HG03442 (cell line): ENCODE data around the gene ALDH2.
"Not testable (repeated sequence)": the region's sequence is repeated elsewhere in the genome, so short reads cannot be mapped to it uniquely, and the experiment has no call there.

ENCODE experiments used
- ATAC-seq: cut with Tn5 transposase; IDR thresholded peaks from one replicate; pipeline ENCODE4 v1.9.1; 2021; ENCODE audit warnings: mild to moderate bottlenecking, moderate library complexity; ENCODE audit not compliant: unreplicated experiment

The ALDH2 gene

GRCh38 chr12:111766608-111767361, at the start of gene ALDH2:
TSS of gene ALDH2 (plus strand) at chr12:111766933. CDS start at chr12:111766983, 50 bp downstream.
- no peak for ATAC-seq

- not testable (repeated sequence) for ATAC-seq
Observed at GRCh38 chr12:111719316-111719715, 47.4 kb upstream of the ALDH2 start.

GRCh38 chr12:111720457-111720856, 46.3 kb upstream of the ALDH2 start:
- ATAC-seq = no peak

GRCh38 chr12:111723646-111724360, 42.9 kb upstream of the ALDH2 start:
- not testable (repeated sequence) for ATAC-seq

- no peak for ATAC-seq
Observed at GRCh38 chr12:111728795-111729194, 37.9 kb upstream of the ALDH2 start.

- no peak for ATAC-seq
Observed at GRCh38 chr12:111730420-111730819, 36.3 kb upstream of the ALDH2 start.

- ATAC-seq = no peak
Observed at GRCh38 chr12:111732786-111733185, 33.9 kb upstream of the ALDH2 start.

GRCh38 chr12:111733340-111733915, 33.3 kb upstream of the ALDH2 start:
- no peak for ATAC-seq

- not testable (repeated sequence) for ATAC-seq
Observed at GRCh38 chr12:111739524-111739923, 27.2 kb upstream of the ALDH2 start.

GRCh38 chr12:111741235-111741812, 25.4 kb upstream of the ALDH2 start:
- no peak for ATAC-seq

GRCh38 chr12:111745211-111745610, 21.5 kb upstream of the ALDH2 start:
- no peak for ATAC-seq

- no peak for ATAC-seq
Observed at GRCh38 chr12:111747333-111747732, 19.4 kb upstream of the ALDH2 start.

- ATAC-seq = no peak
Observed at GRCh38 chr12:111748151-111748672, 18.5 kb upstream of the ALDH2 start.

GRCh38 chr12:111748867-111749266, 17.9 kb upstream of the ALDH2 start:
- ATAC-seq = no peak

GRCh38 chr12:111749391-111749790, 17.3 kb upstream of the ALDH2 start:
- ATAC-seq = no peak

- no peak for ATAC-seq
Observed at GRCh38 chr12:111753144-111753881, 13.4 kb upstream of the ALDH2 start.

- no peak for ATAC-seq
Observed at GRCh38 chr12:111754671-111755070, 12.1 kb upstream of the ALDH2 start.

GRCh38 chr12:111756196-111756595, 10.5 kb upstream of the ALDH2 start:
- ATAC-seq = no peak

GRCh38 chr12:111756681-111757080, 10.1 kb upstream of the ALDH2 start:
- no peak for ATAC-seq

GRCh38 chr12:111757361-111758119, 9.2 kb upstream of the ALDH2 start:
- peak; percentile 33 for ATAC-seq
